HEK293 (cell line): Measurements from ENCODE around the gene OR11A1.

ENCODE experiments used
- CTCF ChIP-seq: fragments of 450-650 bp; formaldehyde crosslinking; IDR thresholded peaks from 2 replicates; pipeline ENCODE4 v1.5.1; 2016; ENCODE audit warnings: missing biosample characterization, missing genetic modification characterization
- PRDM6 ChIP-seq: fragments of 450-650 bp; formaldehyde crosslinking; IDR thresholded peaks from 2 replicates; pipeline ENCODE4 v1.5.1; 2017; ENCODE audit warnings: missing biosample characterization, missing genetic modification characterization
- ZBTB17 ChIP-seq: fragments of 450-650 bp; formaldehyde crosslinking; IDR thresholded peaks from 2 replicates; pipeline ENCODE4 v1.5.1; 2016; ENCODE audit warnings: missing biosample characterization, missing genetic modification characterization
- ZBTB21 ChIP-seq: fragments of 450-650 bp; formaldehyde crosslinking; IDR thresholded peaks from 2 replicates; pipeline ENCODE4 v1.5.1; 2017; ENCODE audit warnings: missing biosample characterization, missing genetic modification characterization
- ZNF155 ChIP-seq: fragments of 450-650 bp; formaldehyde crosslinking; IDR thresholded peaks from 2 replicates; pipeline ENCODE4 v1.5.1; 2016; ENCODE audit warnings: missing biosample characterization, missing genetic modification characterization
- ZNF391 ChIP-seq: fragments of 450-650 bp; formaldehyde crosslinking; IDR thresholded peaks from 2 replicates; pipeline ENCODE4 v1.5.1; 2016; ENCODE audit warnings: low read depth, missing biosample characterization, missing genetic modification characterization, borderline replicate concordance
- ZNF623 ChIP-seq: fragments of 450-650 bp; formaldehyde crosslinking; IDR thresholded peaks from 2 replicates; pipeline ENCODE4 v1.5.1; 2016; ENCODE audit warnings: missing biosample characterization, missing genetic modification characterization
- ZNF792 ChIP-seq: fragments of 450-650 bp; formaldehyde crosslinking; IDR thresholded peaks from 2 replicates; pipeline ENCODE4 v1.5.1; 2016; ENCODE audit warnings: missing biosample characterization, missing genetic modification characterization
- TF ChIP-seq, protein P1 (sequence below): fragments of 450-650 bp; formaldehyde crosslinking; IDR thresholded peaks from 2 replicates; pipeline ENCODE4 v1.5.1; 2016; ENCODE audit warnings: missing biosample characterization, missing genetic modification characterization, low read depth

DNA sequence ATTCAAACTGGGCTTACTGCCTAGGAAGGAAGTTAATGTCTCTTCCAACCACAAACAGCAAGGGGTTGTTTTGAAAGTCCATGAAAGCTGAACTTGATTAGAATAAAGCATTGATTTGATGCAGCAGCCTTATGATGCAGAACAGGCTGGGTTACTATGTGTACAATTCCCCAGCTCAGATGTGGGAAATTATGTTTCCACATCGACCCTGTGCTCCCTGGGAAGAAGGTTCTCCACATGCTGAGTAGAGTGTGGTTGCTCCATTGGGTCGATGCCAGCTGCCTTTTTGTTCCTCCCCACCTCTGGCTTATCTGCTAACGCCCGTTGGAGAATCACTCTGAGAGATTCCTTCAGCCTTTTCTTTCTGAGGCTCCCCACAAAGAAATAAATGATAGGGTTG is 29.7 kb upstream of the OR11A1 start:
- TF ChIP-seq PRDM6 (tag by site-specific recombination), result no peak
- no peak for TF ChIP-seq ZNF623 (tag by site-specific recombination)
- no peak for TF ChIP-seq CTCF (tag by site-specific recombination)
- TF ChIP-seq ZBTB21 (tag by site-specific recombination), result no peak
- no peak for TF ChIP-seq ZBTB17
- no peak for TF ChIP-seq ZNF792 (tag by site-specific recombination)
- no peak for TF ChIP-seq ZNF391 (tag by site-specific recombination)
- TF ChIP-seq, protein P1, sequence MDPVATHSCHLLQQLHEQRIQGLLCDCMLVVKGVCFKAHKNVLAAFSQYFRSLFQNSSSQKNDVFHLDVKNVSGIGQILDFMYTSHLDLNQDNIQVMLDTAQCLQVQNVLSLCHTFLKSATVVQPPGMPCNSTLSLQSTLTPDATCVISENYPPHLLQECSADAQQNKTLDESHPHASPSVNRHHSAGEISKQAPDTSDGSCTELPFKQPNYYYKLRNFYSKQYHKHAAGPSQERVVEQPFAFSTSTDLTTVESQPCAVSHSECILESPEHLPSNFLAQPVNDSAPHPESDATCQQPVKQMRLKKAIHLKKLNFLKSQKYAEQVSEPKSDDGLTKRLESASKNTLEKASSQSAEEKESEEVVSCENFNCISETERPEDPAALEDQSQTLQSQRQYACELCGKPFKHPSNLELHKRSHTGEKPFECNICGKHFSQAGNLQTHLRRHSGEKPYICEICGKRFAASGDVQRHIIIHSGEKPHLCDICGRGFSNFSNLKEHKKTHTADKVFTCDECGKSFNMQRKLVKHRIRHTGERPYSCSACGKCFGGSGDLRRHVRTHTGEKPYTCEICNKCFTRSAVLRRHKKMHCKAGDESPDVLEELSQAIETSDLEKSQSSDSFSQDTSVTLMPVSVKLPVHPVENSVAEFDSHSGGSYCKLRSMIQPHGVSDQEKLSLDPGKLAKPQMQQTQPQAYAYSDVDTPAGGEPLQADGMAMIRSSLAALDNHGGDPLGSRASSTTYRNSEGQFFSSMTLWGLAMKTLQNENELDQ (tag by site-specific recombination), result no peak
- no peak for TF ChIP-seq ZNF155
